ENCODE measurements around the gene THOC3.
"Not testable (repeated sequence)": the region's sequence is repeated elsewhere in the genome, so short reads cannot be mapped to it uniquely, and the experiment has no call there.

THOC3 gene

GRCh38 chr5:175940632-175941031 is 27.5 kb downstream of the THOC3 start:
- H3K4me3 ChIP-seq (ENCODE audit: control insufficient read depth in 1 of 7, extremely low read depth in 1 of 7, insufficient read depth in 4 of 7, low read depth in 2 of 7, low read length in 6 of 7); POLR2A ChIA-PET; CTCF ChIA-PET: not testable (repeated sequence)

DNA sequence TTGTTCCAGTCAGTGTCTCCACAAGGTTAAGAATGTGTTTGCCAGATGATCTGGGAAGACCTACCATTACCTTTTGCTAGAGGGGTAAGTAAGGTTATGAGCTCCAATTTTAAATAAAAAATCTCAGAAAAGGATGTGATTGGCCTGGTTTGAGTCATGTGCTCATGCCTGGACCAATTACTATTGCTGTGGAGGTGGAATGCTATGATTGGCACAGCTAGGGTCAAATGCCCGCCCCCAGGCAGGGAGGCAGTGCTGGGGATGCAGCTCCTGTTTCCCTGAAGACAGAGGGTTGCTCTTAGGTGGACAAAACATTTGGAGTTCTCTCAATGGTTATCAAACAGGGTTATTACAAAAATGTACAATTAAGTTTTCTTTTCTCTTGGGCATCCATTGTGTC is 29.6 kb downstream of the THOC3 start:
- CTCF ChIA-PET; H3K4me1 ChIP-seq (ENCODE audit: control extremely low read depth in 1 of 4, control insufficient read depth in 4 of 4, insufficient read depth in 4 of 4, low read length in 3 of 4); H3K36me3 ChIP-seq (ENCODE audit: control insufficient read depth in 4 of 4, insufficient read depth in 4 of 4, low read length in 3 of 4); DNase-seq; POLR2A ChIA-PET; H3K27ac ChIP-seq (ENCODE audit: insufficient read depth in 1 of 2, low read depth in 1 of 2, low read length in 2 of 2, poor library complexity in 1 of 2, severe bottlenecking in 2 of 2); H3K27me3 ChIP-seq (replicated peaks in 2 of 5; ENCODE audit: control insufficient read depth in 4 of 5, insufficient read depth in 5 of 5, low read length in 4 of 5); H3K4me3 ChIP-seq (ENCODE audit: control insufficient read depth in 1 of 7, extremely low read depth in 1 of 7, insufficient read depth in 4 of 7, low read depth in 2 of 7, low read length in 6 of 7); H3K9me3 ChIP-seq (ENCODE audit: control extremely low read depth in 1 of 5, control insufficient read depth in 4 of 5, insufficient read depth in 2 of 5, low read depth in 1 of 5, low read length in 4 of 5): not testable (repeated sequence)
- WGBS (ENCODE audit: insufficient coverage) = 100% methylated on average over 1 of the region's 1 CpG

More at GRCh38 chr5:175940632-175941031, 27.5 kb downstream of the THOC3 start:
- H3K27ac ChIP-seq (ENCODE audit: insufficient read depth in 1 of 2, low read depth in 1 of 2, low read length in 2 of 2, poor library complexity in 1 of 2, severe bottlenecking in 2 of 2); H3K4me1 ChIP-seq (ENCODE audit: control extremely low read depth in 1 of 4, control insufficient read depth in 4 of 4, insufficient read depth in 4 of 4, low read length in 3 of 4); H3K36me3 ChIP-seq (ENCODE audit: control insufficient read depth in 4 of 4, insufficient read depth in 4 of 4, low read length in 3 of 4); H3K9me3 ChIP-seq (ENCODE audit: control extremely low read depth in 1 of 5, control insufficient read depth in 4 of 5, insufficient read depth in 2 of 5, low read depth in 1 of 5, low read length in 4 of 5); DNase-seq; H3K27me3 ChIP-seq (replicated peaks in 2 of 5; ENCODE audit: control insufficient read depth in 4 of 5, insufficient read depth in 5 of 5, low read length in 4 of 5): not testable (repeated sequence)
- WGBS (ENCODE audit: insufficient coverage) = no CpG with 5 or more reads among the region's 2 CpGs

GRCh38 chr5:175928752-175929151 is 39.4 kb downstream of the THOC3 start:
- H3K4me3 ChIP-seq (ENCODE audit: control insufficient read depth in 1 of 7, extremely low read depth in 1 of 7, insufficient read depth in 4 of 7, low read depth in 2 of 7, low read length in 6 of 7); H3K9me3 ChIP-seq (ENCODE audit: control extremely low read depth in 1 of 5, control insufficient read depth in 4 of 5, insufficient read depth in 2 of 5, low read depth in 1 of 5, low read length in 4 of 5); H3K27me3 ChIP-seq (replicated peaks in 2 of 5; ENCODE audit: control insufficient read depth in 4 of 5, insufficient read depth in 5 of 5, low read length in 4 of 5); H3K36me3 ChIP-seq (ENCODE audit: control insufficient read depth in 4 of 4, insufficient read depth in 4 of 4, low read length in 3 of 4); H3K4me1 ChIP-seq (ENCODE audit: control extremely low read depth in 1 of 4, control insufficient read depth in 4 of 4, insufficient read depth in 4 of 4, low read length in 3 of 4); POLR2A ChIA-PET; H3K27ac ChIP-seq (ENCODE audit: insufficient read depth in 1 of 2, low read depth in 1 of 2, low read length in 2 of 2, poor library complexity in 1 of 2, severe bottlenecking in 2 of 2); DNase-seq; CTCF ChIA-PET: not testable (repeated sequence)
- WGBS (ENCODE audit: insufficient coverage) = no CpG with 5 or more reads among the region's 1 CpG

GRCh38 chr5:175925106-175925505 is 43.0 kb downstream of the THOC3 start:
- CTCF ChIA-PET; H3K27me3 ChIP-seq (replicated peaks in 2 of 5; ENCODE audit: control insufficient read depth in 4 of 5, insufficient read depth in 5 of 5, low read length in 4 of 5); H3K9me3 ChIP-seq (ENCODE audit: control extremely low read depth in 1 of 5, control insufficient read depth in 4 of 5, insufficient read depth in 2 of 5, low read depth in 1 of 5, low read length in 4 of 5); H3K4me1 ChIP-seq (ENCODE audit: control extremely low read depth in 1 of 4, control insufficient read depth in 4 of 4, insufficient read depth in 4 of 4, low read length in 3 of 4); DNase-seq; H3K4me3 ChIP-seq (ENCODE audit: control insufficient read depth in 1 of 7, extremely low read depth in 1 of 7, insufficient read depth in 4 of 7, low read depth in 2 of 7, low read length in 6 of 7); H3K36me3 ChIP-seq (ENCODE audit: control insufficient read depth in 4 of 4, insufficient read depth in 4 of 4, low read length in 3 of 4); POLR2A ChIA-PET; H3K27ac ChIP-seq (ENCODE audit: insufficient read depth in 1 of 2, low read depth in 1 of 2, low read length in 2 of 2, poor library complexity in 1 of 2, severe bottlenecking in 2 of 2): not testable (repeated sequence)
- 98% methylated on average over 4 of the region's 4 CpGs for WGBS (ENCODE audit: insufficient coverage)

GRCh38 chr5:175922192-175922885 is 45.8 kb downstream of the THOC3 start:
- no peak overlapping the region for H3K4me3 ChIP-seq (ENCODE audit: control insufficient read depth in 1 of 7, extremely low read depth in 1 of 7, insufficient read depth in 4 of 7, low read depth in 2 of 7, low read length in 6 of 7)
- no peaks in the 10 kb centered on the region for H3K27me3 ChIP-seq (replicated peaks in 2 of 5; ENCODE audit: control insufficient read depth in 4 of 5, insufficient read depth in 5 of 5, low read length in 4 of 5)
- H3K4me1 ChIP-seq (ENCODE audit: control extremely low read depth in 1 of 4, control insufficient read depth in 4 of 4, insufficient read depth in 4 of 4, low read length in 3 of 4) = no peaks in the 10 kb centered on the region
- ChIA-PET POLR2A (no interaction called here), CTCF (no interaction called here)
- WGBS (ENCODE audit: insufficient coverage) = 100% methylated on average over 3 of the region's 3 CpGs
- no peaks in the 10 kb centered on the region for H3K36me3 ChIP-seq (ENCODE audit: control insufficient read depth in 4 of 4, insufficient read depth in 4 of 4, low read length in 3 of 4)
- no peaks in the 10 kb centered on the region for H3K9me3 ChIP-seq (ENCODE audit: control extremely low read depth in 1 of 5, control insufficient read depth in 4 of 5, insufficient read depth in 2 of 5, low read depth in 1 of 5, low read length in 4 of 5)
- DNase-seq = no peak
- H3K27ac ChIP-seq (ENCODE audit: insufficient read depth in 1 of 2, low read depth in 1 of 2, low read length in 2 of 2, poor library complexity in 1 of 2, severe bottlenecking in 2 of 2) = no peak overlapping the region

DNA sequence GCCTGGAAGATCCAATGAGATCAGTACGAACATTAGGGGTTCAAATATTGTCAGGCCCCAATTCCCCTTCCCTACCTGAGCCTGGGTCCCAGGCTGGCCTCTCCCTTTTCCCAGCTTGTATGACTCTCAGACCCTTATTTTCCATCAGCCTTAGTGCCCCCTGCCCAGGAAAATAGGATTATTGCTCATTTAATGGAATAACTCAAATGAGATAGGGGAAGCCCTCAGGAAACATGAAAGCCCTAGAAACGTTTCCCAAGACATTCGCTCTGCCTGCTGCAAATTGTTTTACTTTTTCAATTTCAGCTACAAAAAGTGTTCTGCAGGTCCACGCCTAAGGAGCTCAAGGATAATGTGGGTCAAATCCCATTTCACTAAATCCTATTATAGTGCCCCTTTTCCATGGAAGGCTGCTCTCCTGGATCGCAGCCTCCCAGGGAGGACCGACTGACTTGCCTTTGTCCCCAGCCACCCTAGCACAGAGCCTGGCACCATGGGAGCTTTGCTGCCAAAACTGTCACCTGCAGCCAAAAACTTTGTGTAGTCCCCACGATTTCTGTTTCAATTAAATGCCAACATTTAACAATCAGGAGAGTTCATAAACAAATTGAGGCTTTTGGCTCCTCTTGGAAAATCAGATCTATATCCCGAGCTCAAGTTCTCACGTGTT is 46.9 kb downstream of the THOC3 start:
- no peaks in the 10 kb centered on the region for H3K36me3 ChIP-seq (ENCODE audit: control insufficient read depth in 4 of 4, insufficient read depth in 4 of 4, low read length in 3 of 4)
- H3K4me1 ChIP-seq (ENCODE audit: control extremely low read depth in 1 of 4, control insufficient read depth in 4 of 4, insufficient read depth in 4 of 4, low read length in 3 of 4) = no peaks in the 10 kb centered on the region
- H3K27me3 ChIP-seq (replicated peaks in 2 of 5; ENCODE audit: control insufficient read depth in 4 of 5, insufficient read depth in 5 of 5, low read length in 4 of 5) = no peaks in the 10 kb centered on the region
- H3K4me3 ChIP-seq (ENCODE audit: control insufficient read depth in 1 of 7, extremely low read depth in 1 of 7, insufficient read depth in 4 of 7, low read depth in 2 of 7, low read length in 6 of 7) = no peak overlapping the region
- CTCF ChIA-PET = no interaction called here
- WGBS (ENCODE audit: insufficient coverage) = 97% methylated on average over 9 of the region's 9 CpGs
- H3K27ac ChIP-seq (ENCODE audit: insufficient read depth in 1 of 2, low read depth in 1 of 2, low read length in 2 of 2, poor library complexity in 1 of 2, severe bottlenecking in 2 of 2) = no peak overlapping the region
- POLR2A ChIA-PET = no interaction called here
- DNase-seq = no peak
- no peaks in the 10 kb centered on the region for H3K9me3 ChIP-seq (ENCODE audit: control extremely low read depth in 1 of 5, control insufficient read depth in 4 of 5, insufficient read depth in 2 of 5, low read depth in 1 of 5, low read length in 4 of 5)

GRCh38 chr5:175920231-175920811 is 47.8 kb downstream of the THOC3 start:
- Histone ChIP-seq H3K27ac (ENCODE audit: insufficient read depth in 1 of 2, low read depth in 1 of 2, low read length in 2 of 2, poor library complexity in 1 of 2, severe bottlenecking in 2 of 2) (no peak overlapping the region), H3K9me3 (ENCODE audit: control extremely low read depth in 1 of 5, control insufficient read depth in 4 of 5, insufficient read depth in 2 of 5, low read depth in 1 of 5, low read length in 4 of 5) (no peaks in the 10 kb centered on the region), H3K27me3 (replicated peaks in 2 of 5; ENCODE audit: control insufficient read depth in 4 of 5, insufficient read depth in 5 of 5, low read length in 4 of 5) (no peaks in the 10 kb centered on the region), H3K36me3 (ENCODE audit: control insufficient read depth in 4 of 4, insufficient read depth in 4 of 4, low read length in 3 of 4) (no peaks in the 10 kb centered on the region), H3K4me1 (ENCODE audit: control extremely low read depth in 1 of 4, control insufficient read depth in 4 of 4, insufficient read depth in 4 of 4, low read length in 3 of 4) (no peaks in the 10 kb centered on the region), H3K4me3 (ENCODE audit: control insufficient read depth in 1 of 7, extremely low read depth in 1 of 7, insufficient read depth in 4 of 7, low read depth in 2 of 7, low read length in 6 of 7) (no peak overlapping the region)
- WGBS (ENCODE audit: insufficient coverage) = 92% methylated on average over 9 of the region's 9 CpGs
- DNase-seq = no peak
- CTCF ChIA-PET = interaction anchor here (0.6 kb wide), 1 partner anchor 186 kb away, joined by 3 read pairs; no protein-coding TSS in a partner anchor
- POLR2A ChIA-PET = no interaction called here

Data from common myeloid progenitor, CD34-positive (primary cell).